Trophoblast cell (in vitro differentiated cells and primary cell): Measurements from ENCODE around the gene MRPL23.

Experiments used
- DNase-seq, 2 donors: peaks; one replicate each; pipeline ENCODE4 v3.0.0-alpha.2; 2016
- H2AFZ ChIP-seq: 2 replicates; pipeline ENCODE4 v1.6.1; 2013; ENCODE audit warnings: low read length, moderate library complexity, mild to moderate bottlenecking; ENCODE audit not compliant: insufficient read depth, poor library complexity
- H2AK5ac ChIP-seq: 2 replicates; pipeline ENCODE4 v1.6.1; 2013; ENCODE audit warnings: mild to moderate bottlenecking, low read length
- H2BK120ac ChIP-seq: 2 replicates; pipeline ENCODE4 v1.6.1; 2013; ENCODE audit warnings: low read length, mild to moderate bottlenecking, moderate library complexity; ENCODE audit not compliant: insufficient read depth, poor library complexity
- H2BK12ac ChIP-seq: 2 replicates; pipeline ENCODE4 v1.6.1; 2013; ENCODE audit warnings: mild to moderate bottlenecking, low read length, moderate library complexity
- H2BK5ac ChIP-seq: 2 replicates; pipeline ENCODE4 v1.6.1; 2013; ENCODE audit warnings: low read length, low read depth, moderate library complexity, mild to moderate bottlenecking; ENCODE audit not compliant: poor library complexity
- H3K14ac ChIP-seq: 2 replicates; pipeline ENCODE4 v1.6.1; 2013; ENCODE audit warnings: mild to moderate bottlenecking, low read length
- H3K18ac ChIP-seq: 2 replicates; pipeline ENCODE4 v1.6.1; 2013; ENCODE audit warnings: mild to moderate bottlenecking, low read length
- H3K23ac ChIP-seq: 2 replicates; pipeline ENCODE4 v1.6.1; 2013; ENCODE audit warnings: low read length
- H3K27ac ChIP-seq: 2 replicates; pipeline ENCODE4 v1.5.1; 2013; ENCODE audit warnings: low read depth, mild to moderate bottlenecking, inconsistent platforms, low read length, moderate library complexity
- H3K27me3 ChIP-seq: 2 replicates; pipeline ENCODE4 v1.6.1; 2013; ENCODE audit warnings: inconsistent platforms, mild to moderate bottlenecking, low read length, moderate library complexity; ENCODE audit not compliant: insufficient read depth
- H3K36me3 ChIP-seq, 2 experiments: 1 replicate in 1 of 2; 2 replicates in 1 of 2; pipeline ENCODE4 v1.6.1; 2013; ENCODE audit warnings: low read length in 2 of 2, mild to moderate bottlenecking in 2 of 2, moderate library complexity in 1 of 2; ENCODE audit not compliant: insufficient read depth in 2 of 2, control insufficient read depth in 1 of 2
- H3K4ac ChIP-seq: 2 replicates; pipeline ENCODE4 v1.6.1; 2013; ENCODE audit warnings: low read depth, mild to moderate bottlenecking, low read length, moderate library complexity
- H3K4me1 ChIP-seq, 2 experiments: 1 replicate in 1 of 2; 2 replicates in 1 of 2; pipeline ENCODE4 v1.6.1; 2013; ENCODE audit warnings: low read length in 2 of 2, mild to moderate bottlenecking in 2 of 2, moderate library complexity in 1 of 2; ENCODE audit not compliant: insufficient read depth in 2 of 2, control insufficient read depth in 1 of 2
- H3K4me2 ChIP-seq: 2 replicates; pipeline ENCODE4 v1.6.1; 2013; ENCODE audit warnings: inconsistent platforms, mild to moderate bottlenecking, low read length, moderate library complexity
- H3K4me3 ChIP-seq: 2 replicates; pipeline ENCODE4 v1.5.1; 2013; ENCODE audit warnings: mild to moderate bottlenecking, low read depth, low read length, inconsistent platforms
- H3K79me1 ChIP-seq: one replicate; pipeline ENCODE4 v1.6.1; 2013; ENCODE audit warnings: low read length
- H3K79me2 ChIP-seq: 2 replicates; pipeline ENCODE4 v1.6.1; 2013; ENCODE audit warnings: low read length, mild to moderate bottlenecking; ENCODE audit not compliant: control insufficient read depth, insufficient read depth, poor library complexity
- H3K9ac ChIP-seq: 2 replicates; pipeline ENCODE4 v1.6.1; 2013; ENCODE audit warnings: mild to moderate bottlenecking, low read length
- H3K9me3 ChIP-seq: 2 replicates; pipeline ENCODE4 v1.6.1; 2013; ENCODE audit warnings: low read depth, mild to moderate bottlenecking, control low read depth, inconsistent platforms, low read length; ENCODE audit not compliant: insufficient read depth
- H4K12ac ChIP-seq: 2 replicates; pipeline ENCODE4 v1.6.1; 2013; ENCODE audit warnings: low read depth, mild to moderate bottlenecking, low read length, moderate library complexity
- H4K8ac ChIP-seq: 2 replicates; pipeline ENCODE4 v1.6.1; 2013; ENCODE audit warnings: low read depth, mild to moderate bottlenecking, low read length, moderate library complexity
- H4K91ac ChIP-seq: one replicate; pipeline ENCODE4 v1.6.1; 2013; ENCODE audit warnings: low read depth, mild to moderate bottlenecking, low read length, moderate library complexity
- WGBS: extraction: QIAGEN DNeasy Blood & Tissue Kit; methylation state at CpG from one replicate; pipeline ENCODE4 v1.1.7; 2013; ENCODE audit warnings: missing lambda C conversion rate; ENCODE audit not compliant: insufficient read length, insufficient coverage; ENCODE audit errors: extremely low coverage; 5-methylcytosine and 5-hydroxymethylcytosine counted together

MRPL23 gene

GRCh38 chr11:1949302-1949701 lies 2.2 kb downstream of the MRPL23 start:
- no peaks in the 10 kb centered on the region for H3K36me3 ChIP-seq
- H3K4ac ChIP-seq, result no peak overlapping the region
- no peak overlapping the region for H3K4me3 ChIP-seq
- no peak overlapping the region for H2BK12ac ChIP-seq
- no peak overlapping the region for H4K8ac ChIP-seq
- no peak overlapping the region for H3K27ac ChIP-seq
- no peak overlapping the region for H3K23ac ChIP-seq
- H2BK120ac ChIP-seq, result no peak overlapping the region
- H3K79me1 ChIP-seq, result no peaks in the 10 kb centered on the region
- no peak overlapping the region for H2AFZ ChIP-seq
- no peak for DNase-seq
- H4K91ac ChIP-seq, result no peak overlapping the region
- no peak overlapping the region for H3K4me2 ChIP-seq
- H3K9ac ChIP-seq, result no peak overlapping the region
- H3K4me1 ChIP-seq, result no peaks in the 10 kb centered on the region
- H2BK5ac ChIP-seq, result no peak overlapping the region
- no peak overlapping the region for H2AK5ac ChIP-seq
- no peak overlapping the region for H3K14ac ChIP-seq
- no peaks in the 10 kb centered on the region for H3K9me3 ChIP-seq
- H3K79me2 ChIP-seq, result no peaks in the 10 kb centered on the region
- no CpG with 5 or more reads among the region's 6 CpGs for WGBS
- H4K12ac ChIP-seq, result no peak overlapping the region
- no peak overlapping the region for H3K18ac ChIP-seq
- H3K27me3 ChIP-seq, result no peaks in the 10 kb centered on the region

- Histone ChIP-seq H3K27ac (no peak overlapping the region), H2BK120ac (no peak overlapping the region), H3K4me2 (no peak overlapping the region), H3K4ac (no peak overlapping the region), H2BK5ac (no peak overlapping the region), H4K12ac (no peak overlapping the region), H3K79me1 (no peaks in the 10 kb centered on the region), H3K18ac (no peak overlapping the region), H3K4me1 (no peaks in the 10 kb centered on the region), H3K4me3 (no peak overlapping the region), H3K27me3 (no peaks in the 10 kb centered on the region), H4K8ac (no peak overlapping the region), H3K23ac (no peak overlapping the region), H2AFZ (no peak overlapping the region), H2BK12ac (no peak overlapping the region), H3K79me2 (no peaks in the 10 kb centered on the region), H3K9ac (no peak overlapping the region), H4K91ac (no peak overlapping the region), H3K14ac (no peak overlapping the region), H3K9me3 (no peaks in the 10 kb centered on the region), H3K36me3 (no peaks in the 10 kb centered on the region), H2AK5ac (no peak overlapping the region)
- no peak for DNase-seq
- WGBS, result no CpG with 5 or more reads among the region's 15 CpGs
These were observed 2.8 kb downstream of the MRPL23 start for GRCh38 chr11:1949922-1950321.

DNA sequence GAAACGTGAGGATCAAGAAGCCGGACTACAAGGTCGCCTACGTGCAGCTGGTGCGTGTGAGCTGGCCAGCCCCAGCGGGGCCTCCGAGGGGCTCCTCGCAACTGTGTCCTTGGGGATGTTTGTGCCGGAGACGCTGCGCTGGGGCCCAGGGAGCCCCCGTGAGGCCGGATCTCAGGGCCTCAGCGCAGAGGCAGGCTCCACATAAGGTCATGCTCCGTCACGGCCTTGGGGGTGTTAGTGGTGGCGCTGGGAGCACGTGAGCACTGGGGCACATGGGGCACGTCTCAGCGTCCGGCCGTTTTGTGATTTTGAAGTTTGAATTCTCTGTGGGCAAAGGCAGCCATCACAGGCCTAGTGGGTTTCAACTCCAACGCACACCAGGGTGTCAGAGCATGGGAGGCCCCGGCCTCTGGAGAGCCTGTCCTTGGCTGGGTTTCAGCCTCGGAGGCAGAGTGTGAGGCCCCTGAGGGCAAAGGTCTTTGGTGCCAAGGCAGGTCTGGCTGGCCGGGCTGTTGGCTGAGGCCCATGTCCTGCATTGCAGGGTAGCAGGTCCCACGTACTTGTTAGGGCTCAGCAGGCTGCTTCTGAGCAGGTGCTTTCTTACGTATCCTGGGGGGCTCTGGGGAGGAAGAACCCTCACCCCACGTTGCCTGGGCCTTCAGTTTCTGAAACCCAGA lies 5.8 kb downstream of the MRPL23 start:
- Histone ChIP-seq H3K23ac (no peak overlapping the region), H3K18ac (no peak overlapping the region), H2BK12ac (no peak overlapping the region), H4K12ac (no peak overlapping the region), H3K79me1 (no peaks in the 10 kb centered on the region), H3K4me2 (no peak overlapping the region), H3K27me3 (no peaks in the 10 kb centered on the region), H3K4me1 (no peaks in the 10 kb centered on the region), H2BK120ac (no peak overlapping the region), H4K91ac (no peak overlapping the region), H3K9ac (no peak overlapping the region), H4K8ac (no peak overlapping the region), H3K27ac (no peak overlapping the region), H3K36me3 (no peaks in the 10 kb centered on the region), H2AFZ (no peak overlapping the region), H3K4me3 (no peak overlapping the region), H2AK5ac (no peak overlapping the region), H3K14ac (no peak overlapping the region), H2BK5ac (no peak overlapping the region), H3K9me3 (no peaks in the 10 kb centered on the region), H3K79me2 (no peaks in the 10 kb centered on the region), H3K4ac (no peak overlapping the region)
- no peak for DNase-seq
- WGBS, result no CpG with 5 or more reads among the region's 29 CpGs

DNA sequence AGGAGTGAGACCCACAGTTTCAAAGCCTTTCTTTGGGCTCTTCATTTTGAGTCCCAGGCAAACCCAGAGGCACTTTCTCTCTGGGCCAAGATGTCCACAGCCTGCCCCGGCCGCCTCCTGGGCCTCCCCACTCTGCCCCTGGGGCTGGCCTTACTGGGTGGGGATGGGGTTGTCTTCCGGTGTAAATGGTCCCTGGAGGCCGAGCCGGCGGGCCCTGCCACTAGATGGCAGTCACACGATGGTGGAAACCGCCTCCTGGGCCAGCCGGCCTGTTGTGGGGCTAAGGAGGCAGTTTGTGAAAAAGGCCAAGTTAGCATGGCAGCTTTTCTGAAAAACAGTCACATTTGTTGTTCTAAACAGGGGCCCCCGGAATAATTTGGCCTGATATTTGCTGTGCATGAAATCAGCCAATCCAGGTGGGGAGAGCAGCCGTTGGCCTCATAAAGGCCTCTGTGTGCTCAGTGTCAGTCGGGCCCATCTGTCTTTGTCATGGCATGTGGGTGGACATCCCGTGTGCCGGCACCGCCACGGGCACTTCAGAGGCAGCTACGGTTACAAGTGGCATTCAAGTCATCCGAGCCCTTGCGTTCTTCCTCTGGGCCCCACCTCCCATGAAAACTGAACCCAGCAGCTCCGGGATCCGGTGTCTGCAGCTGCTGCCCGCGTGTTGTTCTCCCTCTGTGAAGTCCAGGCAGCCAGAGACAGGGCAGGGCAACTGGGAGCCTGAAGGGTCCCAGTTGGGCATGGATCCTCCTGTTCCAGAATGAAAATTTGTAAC lies 6.5 kb downstream of the MRPL23 start:
- Histone ChIP-seq H2BK12ac (no peak overlapping the region), H2AK5ac (no peak overlapping the region), H3K36me3 (no peaks in the 10 kb centered on the region), H3K4me3 (no peak overlapping the region), H4K91ac (peak overlapping the region; percentile 32), H4K8ac (no peak overlapping the region), H3K79me2 (no peaks in the 10 kb centered on the region), H3K27ac (no peak overlapping the region), H3K27me3 (no peaks in the 10 kb centered on the region), H2BK5ac (no peak overlapping the region), H2BK120ac (no peak overlapping the region), H3K9me3 (no peaks in the 10 kb centered on the region), H3K79me1 (no peaks in the 10 kb centered on the region), H3K4ac (no peak overlapping the region), H3K14ac (no peak overlapping the region), H3K18ac (no peak overlapping the region), H2AFZ (no peak overlapping the region), H3K9ac (no peak overlapping the region), H3K4me2 (no peak overlapping the region), H3K23ac (no peak overlapping the region), H4K12ac (no peak overlapping the region), H3K4me1 (no peaks in the 10 kb centered on the region)
- DNase-seq, result no peak
- WGBS, result no CpG with 5 or more reads among the region's 23 CpGs
